ENCODE measurements around the gene FBXO28. TPM values are rescaled to one million over a fixed set of nuclear protein-coding genes. Genes with fewer than 3 reads are reported as not detected.

Gene FBXO28
- total RNA-seq, 2 experiments from 2014 or later = 28.6 to 29.1 TPM

- ChIA-PET POLR2A (interaction anchor here (0.6 kb wide), 1 partner anchor 20 kb away, joined by 5 read pairs; no protein-coding TSS in a partner anchor), CTCF (interaction anchor here (1.4 kb wide), 1 partner anchor 37 kb away, joined by 3 read pairs; no protein-coding TSS in a partner anchor)
Observed at GRCh38 chr1:224205931-224206538, 92.1 kb downstream of the FBXO28 start.

- ChIA-PET CTCF (no interaction called here), POLR2A (no interaction called here)
Observed at GRCh38 chr1:224211206-224211962, 97.5 kb downstream of the FBXO28 start.

Other genes with a start within 250 kb of the FBXO28 start
- 10 to 100 TPM; 47.1 to 47.6 TPM for gene DEGS1, start 69.1 kb downstream of the FBXO28 start, total RNA-seq
- 10 to 100 TPM; 47.4 to 48.3 TPM for gene NVL, start 216.1 kb downstream of the FBXO28 start, total RNA-seq
- gene CNIH4, start 242.8 kb downstream of the FBXO28 start, total RNA-seq = 10 to 100 TPM; 58.8 to 64.5 TPM

All from activated CD8-positive, alpha-beta memory T cell treated with anti-CD3 and anti-CD28 coated beads for 36 hours (primary cell).